Measurements from ENCODE around the gene TCEA3.

The TCEA3 gene

GRCh38 chr1:23466423-23466989 lies 42.0 kb upstream of the TCEA3 start:
- TF ChIP-seq CTCF (IDR thresholded peaks at IDR 0.05; ENCODE audit: extremely low read depth, missing control alignments): no peak
- DNase-seq (ENCODE audit: low spot score): no peak

- no peak for DNase-seq (ENCODE audit: low spot score)
These were observed 38.7 kb upstream of the TCEA3 start for GRCh38 chr1:23463286-23463685.

GRCh38 chr1:23462766-23463165 lies 38.2 kb upstream of the TCEA3 start:
- DNase-seq (ENCODE audit: low spot score): no peak
- no peak for TF ChIP-seq CTCF (IDR thresholded peaks at IDR 0.05; ENCODE audit: extremely low read depth, missing control alignments)

More at GRCh38 chr1:23463286-23463685, 38.7 kb upstream of the TCEA3 start:
- TF ChIP-seq CTCF (IDR thresholded peaks at IDR 0.05; ENCODE audit: extremely low read depth, missing control alignments): no peak

GRCh38 chr1:23461050-23461449 lies 36.5 kb upstream of the TCEA3 start:
- DNase-seq (ENCODE audit: low spot score): no peak
- TF ChIP-seq CTCF (IDR thresholded peaks at IDR 0.05; ENCODE audit: extremely low read depth, missing control alignments): no peak

- no peak for TF ChIP-seq CTCF (IDR thresholded peaks at IDR 0.05; ENCODE audit: extremely low read depth, missing control alignments)
- DNase-seq (ENCODE audit: low spot score): no peak
These were observed 36.0 kb upstream of the TCEA3 start for GRCh38 chr1:23460519-23460918.

GRCh38 chr1:23459338-23459757 lies 34.8 kb upstream of the TCEA3 start:
- no peak for TF ChIP-seq CTCF (IDR thresholded peaks at IDR 0.05; ENCODE audit: extremely low read depth, missing control alignments)
- no peak for DNase-seq (ENCODE audit: low spot score)

GRCh38 chr1:23456226-23456625 lies 31.7 kb upstream of the TCEA3 start:
- DNase-seq (ENCODE audit: low spot score): no peak
- TF ChIP-seq CTCF (IDR thresholded peaks at IDR 0.05; ENCODE audit: extremely low read depth, missing control alignments): no peak

All from GM20000 (cell line).